Fibroblast of lung (primary cell): Measurements from ENCODE around the gene PKP1.

Experiments used
- CTCF ChIP-seq, 2 donors: IDR thresholded peaks in 1 of 2; conservative IDR thresholded peaks in 1 of 2; 1 replicate in 1 of 2; 2 replicates in 1 of 2; pipeline ENCODE4 v1.5.1; 2011 to 2012; ENCODE audit warnings: low read length in 2 of 2, control low read depth in 1 of 2, inconsistent platforms in 1 of 2, low read depth in 1 of 2, mild to moderate bottlenecking in 1 of 2
- EZH2 ChIP-seq: IDR thresholded peaks from 2 replicates; pipeline ENCODE4 v1.5.1; 2012; ENCODE audit warnings: low read length, control low read depth, mild to moderate bottlenecking; ENCODE audit errors: missing control alignments

- no peak for TF ChIP-seq EZH2
- TF ChIP-seq CTCF (conservative IDR thresholded peaks at IDR 0.05 in 1 of 2, IDR thresholded peaks at IDR 0.05 in 1 of 2; ENCODE audit: low read depth in 1 of 2, low read length in 2 of 2): no peak
Measured at GRCh38 chr1:201359031-201359872, 75.9 kb downstream of the PKP1 start.
